Panc1 (cell line): Measurements from ENCODE around the gene CDK6. TPM values are rescaled to one million over a fixed set of nuclear protein-coding genes. Genes with fewer than 3 reads are reported as not detected.
"Not testable (repeated sequence)": the region's sequence is repeated elsewhere in the genome, so short reads cannot be mapped to it uniquely, and the experiment has no call there.

Experiments
- ATAC-seq: fragments of 200-7000 bp; cut with Tn5 transposase; 2 replicates; pipeline ENCODE4 v1.9.1; 2020; ENCODE audit warnings: mild to moderate bottlenecking, moderate library complexity
- Bru-seq: library from RNA; stranded (reverse); fragments of 400-500 nt; gene quantifications from one replicate; lab custom pipeline; 2021; lab: Mats Ljungman, UMichigan
- BruChase-seq, 2 experiments: library from RNA; stranded (reverse); fragments of 400-500 nt; gene quantifications; one replicate each; lab custom pipeline; 2021; lab: Mats Ljungman, UMichigan
- BruUV-seq: library from RNA; stranded (reverse); fragments of 400-500 nt; replicated peaks from 2 replicates; lab custom pipeline; 2021; lab: Mats Ljungman, UMichigan
- CTCF ChIA-PET: fragments of 300-600 bp; sonication (Branson Sonifier 250); formaldehyde crosslinking; loops from one replicate; lab custom pipeline; 2022; ENCODE audit warnings: antibody characterized with exemption; lab: Charles Lee
- POLR2A ChIA-PET: fragments of 300-600 bp; sonication (Branson Sonifier 250); formaldehyde crosslinking; loops from one replicate; lab custom pipeline; 2022; ENCODE audit warnings: antibody characterized with exemption; lab: Charles Lee
- DNase-seq: peaks from one replicate; pipeline ENCODE4 v3.0.0-alpha.2; 2010; ENCODE audit warnings: low read depth, low spot score
- H3K27ac ChIP-seq: 2 replicates; pipeline ENCODE4 v1.5.1; 2011; ENCODE audit warnings: mild to moderate bottlenecking, low read length, inconsistent platforms
- H3K27me3 ChIP-seq: fragments of 200-500 bp; sonication (Bioruptor generic); 2 replicates; pipeline ENCODE4 v1.6.0; 2014; ENCODE audit warnings: low read length, inconsistent platforms; ENCODE audit not compliant: control insufficient read depth, insufficient read depth
- H3K36me3 ChIP-seq: fragments of 200-500 bp; sonication (Bioruptor generic); 2 replicates; pipeline ENCODE4 v1.5.1; 2014; ENCODE audit warnings: inconsistent platforms, mild to moderate bottlenecking, low read length, moderate library complexity; ENCODE audit not compliant: control insufficient read depth, insufficient read depth
- H3K4me1 ChIP-seq: 2 replicates; pipeline ENCODE4 v1.5.1; 2011; ENCODE audit warnings: inconsistent platforms, mild to moderate bottlenecking, low read length, moderate library complexity; ENCODE audit not compliant: control insufficient read depth, insufficient read depth
- H3K4me3 ChIP-seq, 2 experiments: 2 replicates each; pipeline ENCODE4 v1.5.1; 2011 to 2012; ENCODE audit warnings: low read depth in 2 of 2, low read length in 2 of 2, mild to moderate bottlenecking in 2 of 2, inconsistent platforms in 1 of 2, moderate library complexity in 1 of 2
- H3K9me3 ChIP-seq: fragments of 200-500 bp; sonication (Bioruptor generic); 2 replicates; pipeline ENCODE4 v1.5.1; 2014; ENCODE audit warnings: low read depth, mild to moderate bottlenecking, inconsistent platforms, low read length, moderate library complexity; ENCODE audit not compliant: control insufficient read depth, insufficient read depth
- CTCF ChIP-seq: fragments of 450-650 bp; IDR thresholded peaks from 2 replicates; pipeline ENCODE4 v1.5.1; 2017; ENCODE audit warnings: mild to moderate bottlenecking
- POLR2AphosphoS5 ChIP-seq: IDR thresholded peaks from 2 replicates; pipeline ENCODE4 v1.6.1; 2012; ENCODE audit warnings: mild to moderate bottlenecking, low read depth, low read length, moderate library complexity
- SIN3A ChIP-seq: IDR thresholded peaks from 2 replicates; pipeline ENCODE4 v1.6.1; 2012; ENCODE audit warnings: low read depth, mild to moderate bottlenecking, low read length, moderate library complexity, borderline replicate concordance; ENCODE audit not compliant: insufficient read depth
- TCF7L2 ChIP-seq: IDR thresholded peaks from 2 replicates; pipeline ENCODE4 v1.6.1; 2011; ENCODE audit warnings: mild to moderate bottlenecking, low read depth, low read length, inconsistent platforms
- in situ Hi-C: cut with HindIII; loops from 2 replicates; pipeline ENCODE4 v1.10.0; 2016; ENCODE audit warnings: low sequenced_read_pairs, low pct_unique_long_range_greater_than_20kb
- intact Hi-C: fragments of 100-400 bp; cut with micrococcal nuclease; formaldehyde crosslinking; loops from one replicate; pipeline ENCODE4 v1.10.0; 2022; ENCODE audit not compliant: unreplicated experiment
- long read RNA-seq: library from polyadenylated mRNA; unstranded; transcript quantifications from one replicate; pipeline ENCODE4 v2.0.0, GENCODE V29; 2021; ENCODE audit not compliant: unreplicated experiment
- polyA plus RNA-seq: library from polyadenylated mRNA; unstranded; fragments of >200 nt; gene quantifications from one replicate; pipeline ENCODE4 v1.2.1, GENCODE V29; 2012; ENCODE audit warnings: missing spikeins; ENCODE audit not compliant: insufficient read length
- total RNA-seq: library from RNA; stranded (reverse); gene quantifications from one replicate; pipeline ENCODE4 v1.2.1, GENCODE V29; 2021; ENCODE audit not compliant: unreplicated experiment
- TF ChIP-seq, protein P1 (sequence below), 2 experiments: IDR thresholded peaks; 2 replicates each; pipeline ENCODE4 v1.6.1; 2011 to 2012; ENCODE audit warnings: low read depth in 2 of 2, control low read depth in 1 of 2, low read length in 1 of 2, mild to moderate bottlenecking in 1 of 2, moderate library complexity in 1 of 2; ENCODE audit not compliant: insufficient read depth in 1 of 2

CDK6 gene
- 57.4 TPM for total RNA-seq
- 8.6 TPM for polyA plus RNA-seq
- Bru-seq, nascent RNA: percentile 95 among the genes with signal in this experiment
- BruChase-seq, experiment 1, labeled RNA remaining after a 2-hour chase: percentile 87 among the genes with signal in this experiment
- BruChase-seq, experiment 2, labeled RNA remaining after a 6-hour chase: percentile 85 among the genes with signal in this experiment
- long read RNA-seq, full-length matches to known transcripts: 11 of 81 reads
- long read RNA-seq, partial matches to known transcripts: 17 of 81 reads
- long read RNA-seq, other reads (novel, unspliced or antisense): 53 of 81 reads

GRCh38 chr7:92836489-92836999 lies at the start of gene CDK6:
Gene CDK6, minus strand, starts transcription at chr7:92836573. Its CDS starts 3,250 bp downstream, at chr7:92833323.
- ATAC-seq (peak; percentile 62), DNase-seq (no peak)
- Histone ChIP-seq H3K9me3 (no peaks in the 10 kb centered on the region), H3K27ac (peak within 1 kb of the TSS; percentile 89), H3K4me3 (peak within 1 kb of the TSS; percentile 94 to 97), H3K4me1 (0 out of 2 replicates have a peak, but pooled peaks cover 8% of the 10 kb centered on the region), H3K36me3 (peaks cover 2% of the 10 kb centered on the region), H3K27me3 (no peaks in the 10 kb centered on the region; the same call in 1 of the 2 replicates)
- CTCF ChIA-PET: interaction anchor here (0.5 to 0.7 kb wide), 2 partner anchors 308 to 588 kb away, joined by 3 read pairs; partner anchors contain the start of genes PEX1 and RBM48
- in situ Hi-C loops: no loop called here
- no TSS peak for BruUV-seq
- no peak for TF ChIP-seq POLR2AphosphoS5
- TF ChIP-seq CTCF: no peak
- TF ChIP-seq, protein P1, sequence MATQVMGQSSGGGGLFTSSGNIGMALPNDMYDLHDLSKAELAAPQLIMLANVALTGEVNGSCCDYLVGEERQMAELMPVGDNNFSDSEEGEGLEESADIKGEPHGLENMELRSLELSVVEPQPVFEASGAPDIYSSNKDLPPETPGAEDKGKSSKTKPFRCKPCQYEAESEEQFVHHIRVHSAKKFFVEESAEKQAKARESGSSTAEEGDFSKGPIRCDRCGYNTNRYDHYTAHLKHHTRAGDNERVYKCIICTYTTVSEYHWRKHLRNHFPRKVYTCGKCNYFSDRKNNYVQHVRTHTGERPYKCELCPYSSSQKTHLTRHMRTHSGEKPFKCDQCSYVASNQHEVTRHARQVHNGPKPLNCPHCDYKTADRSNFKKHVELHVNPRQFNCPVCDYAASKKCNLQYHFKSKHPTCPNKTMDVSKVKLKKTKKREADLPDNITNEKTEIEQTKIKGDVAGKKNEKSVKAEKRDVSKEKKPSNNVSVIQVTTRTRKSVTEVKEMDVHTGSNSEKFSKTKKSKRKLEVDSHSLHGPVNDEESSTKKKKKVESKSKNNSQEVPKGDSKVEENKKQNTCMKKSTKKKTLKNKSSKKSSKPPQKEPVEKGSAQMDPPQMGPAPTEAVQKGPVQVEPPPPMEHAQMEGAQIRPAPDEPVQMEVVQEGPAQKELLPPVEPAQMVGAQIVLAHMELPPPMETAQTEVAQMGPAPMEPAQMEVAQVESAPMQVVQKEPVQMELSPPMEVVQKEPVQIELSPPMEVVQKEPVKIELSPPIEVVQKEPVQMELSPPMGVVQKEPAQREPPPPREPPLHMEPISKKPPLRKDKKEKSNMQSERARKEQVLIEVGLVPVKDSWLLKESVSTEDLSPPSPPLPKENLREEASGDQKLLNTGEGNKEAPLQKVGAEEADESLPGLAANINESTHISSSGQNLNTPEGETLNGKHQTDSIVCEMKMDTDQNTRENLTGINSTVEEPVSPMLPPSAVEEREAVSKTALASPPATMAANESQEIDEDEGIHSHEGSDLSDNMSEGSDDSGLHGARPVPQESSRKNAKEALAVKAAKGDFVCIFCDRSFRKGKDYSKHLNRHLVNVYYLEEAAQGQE (IDR thresholded peaks at IDR 0.05; ENCODE audit: insufficient read depth in 1 of 2, low read depth in 2 of 2, low read length in 1 of 2): no peak
- TF ChIP-seq SIN3A: no peak
- TF ChIP-seq TCF7L2: no peak
- intact Hi-C loops: loop anchor here (1.0 kb wide), 1 partner anchor 219 kb away; no protein-coding TSS in a partner anchor
- POLR2A ChIA-PET: interaction anchor here (0.7 kb wide), 2 partner anchors 198 to 204 kb away, joined by 3 read pairs; no protein-coding TSS in a partner anchor

- POLR2A ChIA-PET, in situ Hi-C loops, H3K4me1 ChIP-seq, DNase-seq, intact Hi-C loops, H3K27ac ChIP-seq, H3K36me3 ChIP-seq, H3K27me3 ChIP-seq, CTCF ChIA-PET, H3K4me3 ChIP-seq, H3K9me3 ChIP-seq, BruUV-seq, ATAC-seq: not testable (repeated sequence)
Observed at GRCh38 chr7:92886039-92886438, 49.7 kb upstream of the CDK6 start.
